IMR-90 (cell line): Measurements from ENCODE around the gene TOP2B. TPM values are rescaled to one million over a fixed set of nuclear protein-coding genes. Genes with fewer than 3 reads are reported as not detected.

Experiments
- ATAC-seq: fragments of 200-7000 bp; cut with Tn5 transposase; 2 replicates; pipeline ENCODE4 v1.9.1; 2020; ENCODE audit warnings: low read depth, mild to moderate bottlenecking, moderate library complexity
- BruUV-seq: library from RNA; stranded (reverse); fragments of 400-500 nt; replicated peaks from 2 replicates; lab custom pipeline; 2021; lab: Mats Ljungman, UMichigan
- CTCF ChIA-PET: fragments of 300-600 bp; formaldehyde crosslinking; extraction: SDS; loops from one replicate; lab custom pipeline; 2021; ENCODE audit warnings: antibody characterized with exemption; lab: Yijun Ruan, JAX
- POLR2A ChIA-PET: fragments of 300-600 bp; sonication (Branson Sonifier 250); formaldehyde crosslinking; loops from one replicate; lab custom pipeline; 2022; ENCODE audit warnings: antibody characterized with exemption; ENCODE audit not compliant: unreplicated experiment; lab: Charles Lee
- DNase-seq: peaks from one replicate; pipeline ENCODE4 v3.0.0; 2013
- H2AFZ ChIP-seq: replicated peaks from 2 replicates; pipeline ENCODE3; 2013; ENCODE audit warnings: low read length, mild to moderate bottlenecking; ENCODE audit not compliant: poor library complexity
- H2AK5ac ChIP-seq: 2 replicates; pipeline ENCODE4 v1.6.1; 2013; ENCODE audit warnings: low read depth, low read length, inconsistent platforms
- H2AK9ac ChIP-seq: replicated peaks from 2 replicates; pipeline ENCODE3; 2013; ENCODE audit warnings: mild to moderate bottlenecking, low read depth, low read length, moderate library complexity; ENCODE audit not compliant: poor library complexity
- H2BK120ac ChIP-seq: 2 replicates; pipeline ENCODE4 v1.6.1; 2013; ENCODE audit warnings: low read depth, low read length, inconsistent platforms
- H2BK15ac ChIP-seq: 3 replicates; pipeline ENCODE4 v1.6.1; 2013; ENCODE audit warnings: low read depth, low read length, inconsistent platforms
- H2BK20ac ChIP-seq: 2 replicates; pipeline ENCODE4 v1.6.1; 2013; ENCODE audit warnings: low read depth, mild to moderate bottlenecking, inconsistent platforms, low read length, moderate library complexity
- H2BK5ac ChIP-seq: 2 replicates; pipeline ENCODE4 v1.6.1; 2013; ENCODE audit warnings: mild to moderate bottlenecking, low read depth, low read length, inconsistent platforms; ENCODE audit not compliant: poor library complexity, severe bottlenecking
- H3K14ac ChIP-seq: replicated peaks from 2 replicates; pipeline ENCODE4 v1.6.1; 2013; ENCODE audit warnings: low read depth, low read length, inconsistent platforms
- H3K18ac ChIP-seq: 2 replicates; pipeline ENCODE4 v1.6.1; 2013; ENCODE audit warnings: low read depth, low read length, control low read depth
- H3K23ac ChIP-seq: 2 replicates; pipeline ENCODE4 v1.6.1; 2013; ENCODE audit warnings: low read depth, low read length, inconsistent platforms
- H3K27ac ChIP-seq: 2 replicates; pipeline ENCODE4 v1.5.1; 2013; ENCODE audit warnings: mild to moderate bottlenecking, control low read depth, low read length; ENCODE audit not compliant: insufficient read depth
- H3K27me3 ChIP-seq: 2 replicates; pipeline ENCODE4 v1.6.1; 2013; ENCODE audit warnings: low read length; ENCODE audit not compliant: control insufficient read depth, insufficient read depth
- H3K36me3 ChIP-seq: 2 replicates; pipeline ENCODE4 v1.6.1; 2013; ENCODE audit warnings: low read length, mixed read lengths; ENCODE audit not compliant: control insufficient read depth, insufficient read depth
- H3K4ac ChIP-seq: 2 replicates; pipeline ENCODE4 v1.6.1; 2013; ENCODE audit warnings: low read depth, low read length, inconsistent platforms
- H3K4me1 ChIP-seq: 2 replicates; pipeline ENCODE4 v1.6.1; 2013; ENCODE audit warnings: low read length, mixed read lengths; ENCODE audit not compliant: control insufficient read depth, insufficient read depth
- H3K4me2 ChIP-seq: 2 replicates; pipeline ENCODE4 v1.6.1; 2013; ENCODE audit warnings: low read depth, mild to moderate bottlenecking, control low read depth, low read length, moderate library complexity
- H3K4me3 ChIP-seq: 2 replicates; pipeline ENCODE4 v1.5.1; 2013; ENCODE audit warnings: low read depth, mild to moderate bottlenecking, control low read depth, low read length, moderate library complexity; ENCODE audit not compliant: insufficient read depth
- H3K56ac ChIP-seq: 2 replicates; pipeline ENCODE4 v1.6.1; 2013; ENCODE audit warnings: low read length, inconsistent platforms; ENCODE audit not compliant: insufficient read depth; ENCODE audit errors: extremely low read depth
- H3K79me1 ChIP-seq, 2 experiments: 2 replicates each; pipeline ENCODE4 v1.6.1; 2013; ENCODE audit warnings: low read length in 2 of 2, inconsistent platforms in 1 of 2, low read depth in 1 of 2
- H3K9ac ChIP-seq: 2 replicates; pipeline ENCODE4 v1.6.1; 2013; ENCODE audit warnings: low read depth, low read length, control low read depth
- H3K9me1 ChIP-seq: 2 replicates; pipeline ENCODE4 v1.6.1; 2013; ENCODE audit warnings: low read length, inconsistent platforms; ENCODE audit not compliant: insufficient read depth
- H3K9me3 ChIP-seq: 2 replicates; pipeline ENCODE4 v1.6.1; 2013; ENCODE audit warnings: low read length; ENCODE audit not compliant: control insufficient read depth, insufficient read depth
- H4K20me1 ChIP-seq: 2 replicates; pipeline ENCODE4 v1.6.1; 2013; ENCODE audit warnings: low read length, inconsistent platforms; ENCODE audit not compliant: insufficient read depth
- H4K5ac ChIP-seq: 2 replicates; pipeline ENCODE4 v1.6.1; 2013; ENCODE audit warnings: mild to moderate bottlenecking, low read depth, low read length, control low read depth
- H4K8ac ChIP-seq, 2 experiments: 2 replicates each; pipeline ENCODE4 v1.6.1; 2013; ENCODE audit warnings: low read depth in 2 of 2, low read length in 2 of 2, control low read depth in 1 of 2, inconsistent platforms in 1 of 2
- H4K91ac ChIP-seq: 2 replicates; pipeline ENCODE4 v1.6.1; 2013; ENCODE audit warnings: low read depth, low read length, inconsistent platforms; ENCODE audit not compliant: insufficient read depth
- MAFK ChIP-seq: IDR thresholded peaks from 2 replicates; pipeline ENCODE4 v1.6.1; 2012; ENCODE audit warnings: low read depth, low read length, improper control_type of control experiment
- MXI1 ChIP-seq: IDR thresholded peaks from 2 replicates; pipeline ENCODE4 v1.6.1; 2012; ENCODE audit warnings: low read depth, mild to moderate bottlenecking, low read length, moderate library complexity, borderline replicate concordance
- NFE2L2 ChIP-seq: fragments of 150-350 bp; IDR thresholded peaks from 2 replicates; pipeline ENCODE4 v1.6.1; 2016; ENCODE audit warnings: low read depth, mild to moderate bottlenecking, low read length
- RAD21 ChIP-seq: IDR thresholded peaks from 2 replicates; pipeline ENCODE4 v1.6.1; 2012; ENCODE audit warnings: low read length, improper control_type of control experiment
- WGBS, 2 experiments: methylation state at CpG; one replicate each; pipeline versions ENCODE4 v1.1.5 to v1.1.7; 2013; ENCODE audit warnings: missing lambda C conversion rate in 2 of 2; ENCODE audit not compliant: insufficient read length in 1 of 2; ENCODE audit errors: extremely low coverage in 2 of 2; 5-methylcytosine and 5-hydroxymethylcytosine counted together
- dilution Hi-C: fragments of 300-500 bp; cut with HindIII; formaldehyde crosslinking; loops from one replicate; pipeline ENCODE4 v1.14.3; 2018; ENCODE audit warnings: low sequenced_read_pairs; ENCODE audit not compliant: unreplicated experiment
- in situ Hi-C: fragments of 300-500 bp; cut with MboI; formaldehyde crosslinking; loops from 3 replicates; pipeline ENCODE4 v1.14.3; 2019; ENCODE audit warnings: low sequenced_read_pairs, inconsistent platforms, mixed read lengths
- intact Hi-C: fragments of 100-400 bp; cut with micrococcal nuclease; formaldehyde crosslinking; loops from 2 replicates; pipeline ENCODE4 v1.10.0; 2022
- polyA plus RNA-seq, 3 experiments: library from polyadenylated mRNA; depleted of rRNA; stranded (reverse); fragments of >200 nt; gene quantifications; 2 replicates each; pipeline ENCODE4 v1.2.3, GENCODE V29; 2012; ENCODE audit warnings: low replicate concordance in 1 of 3
- total RNA-seq: library from RNA; depleted of rRNA; stranded (reverse); fragments of >200 nt; gene quantifications from 2 replicates; pipeline ENCODE4 v1.2.3, GENCODE V29; 2012
- TF ChIP-seq, protein P1 (sequence below): fragments of 150-350 bp; IDR thresholded peaks from 2 replicates; pipeline ENCODE4 v1.6.1; 2017; ENCODE audit warnings: mild to moderate bottlenecking, antibody characterized with exemption, low read length, low read depth

The TOP2B gene
- total and polyA plus RNA-seq, 2 of the 4 experiments (the other 2 are of a cell fraction): 45.5 to 53.4 TPM

DNA sequence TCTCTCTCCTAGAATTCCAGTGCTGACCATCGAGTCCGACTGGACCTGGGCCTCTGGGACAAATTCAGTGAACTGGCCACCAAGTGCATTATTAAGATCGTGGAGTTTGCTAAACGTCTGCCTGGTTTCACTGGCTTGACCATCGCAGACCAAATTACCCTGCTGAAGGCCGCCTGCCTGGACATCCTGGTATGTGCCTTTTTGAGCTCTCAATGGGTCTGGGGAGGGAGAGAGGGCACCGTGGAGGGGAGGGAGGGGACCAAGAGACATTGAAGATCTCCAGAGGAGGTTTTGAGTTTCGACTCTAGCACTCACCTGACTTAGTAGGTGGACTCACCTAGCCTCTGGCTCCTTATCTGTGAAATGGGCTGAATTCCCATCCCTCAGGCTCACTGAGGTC is 84.2 kb downstream of the TOP2B start:
- H2AK5ac ChIP-seq: no peak overlapping the region
- no peaks in the 10 kb centered on the region for H4K20me1 ChIP-seq
- H3K9me3 ChIP-seq: no peaks in the 10 kb centered on the region
- H3K23ac ChIP-seq: no peak overlapping the region
- no peak overlapping the region for H3K4me2 ChIP-seq
- H2BK120ac ChIP-seq: peak overlapping the region; percentile 23
- H3K4me3 ChIP-seq: no peak overlapping the region
- peak overlapping the region; percentile 24; the same call in 1 of the 2 replicates for H4K91ac ChIP-seq
- no peak overlapping the region for H4K5ac ChIP-seq
- H3K9me1 ChIP-seq: peaks cover 14% of the 10 kb centered on the region
- no peaks in the 10 kb centered on the region for H3K79me1 ChIP-seq
- no peak overlapping the region for H3K56ac ChIP-seq
- TF ChIP-seq MAFK (no peak), RAD21 (no peak), MXI1 (no peak), NFE2L2 (no peak)
- TF ChIP-seq, protein P1, sequence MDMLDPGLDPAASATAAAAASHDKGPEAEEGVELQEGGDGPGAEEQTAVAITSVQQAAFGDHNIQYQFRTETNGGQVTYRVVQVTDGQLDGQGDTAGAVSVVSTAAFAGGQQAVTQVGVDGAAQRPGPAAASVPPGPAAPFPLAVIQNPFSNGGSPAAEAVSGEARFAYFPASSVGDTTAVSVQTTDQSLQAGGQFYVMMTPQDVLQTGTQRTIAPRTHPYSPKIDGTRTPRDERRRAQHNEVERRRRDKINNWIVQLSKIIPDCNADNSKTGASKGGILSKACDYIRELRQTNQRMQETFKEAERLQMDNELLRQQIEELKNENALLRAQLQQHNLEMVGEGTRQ: no peak
- H3K9ac ChIP-seq: no peak overlapping the region
- no peak overlapping the region for H2AFZ ChIP-seq
- H3K36me3 ChIP-seq: no peaks in the 10 kb centered on the region
- no peak overlapping the region for H2AK9ac ChIP-seq
- no peak overlapping the region for H3K14ac ChIP-seq
- no peak overlapping the region for H3K27ac ChIP-seq
- H3K27me3 ChIP-seq: no peaks in the 10 kb centered on the region
- ATAC-seq (no peak), DNase-seq (no peak)
- ChIA-PET CTCF (interaction anchor here (1.2 kb wide), 1 partner anchor 13 kb away, joined by 5 read pairs; no protein-coding TSS in a partner anchor), POLR2A (no interaction called here)
- H2BK5ac ChIP-seq: no peak overlapping the region
- BruUV-seq: no TSS peak
- 100% methylated on average over 5 of the region's 8 CpGs; no CpG with 5 or more reads in 1 of the 2 experiments for WGBS, 2 experiments
- intact Hi-C loops (no loop called here), dilution Hi-C loops (no loop called here), in situ Hi-C loops (loop anchor here (10.0 to 25.0 kb wide), 2 partner anchors 616 to 1318 kb away; no protein-coding TSS in a partner anchor)
- peaks cover 6% of the 10 kb centered on the region; the same call in 1 of the 2 replicates for H3K4me1 ChIP-seq
- H2BK20ac ChIP-seq: 0 out of 2 replicates have a peak overlapping the region, but pooled peaks have one; percentile 10
- no peak overlapping the region for H3K18ac ChIP-seq
- 0 out of 2 replicates have a peak overlapping the region, but pooled peaks have one; percentile 87 for H3K4ac ChIP-seq
- no peak overlapping the region for H4K8ac ChIP-seq
- no peak overlapping the region; the same call in 2 of the 3 replicates for H2BK15ac ChIP-seq
